Fibroblast of skin of right quadriceps (primary cell): ENCODE data around the gene TNPO3.

Experiments used
- DNase-seq: peaks from one replicate; pipeline ENCODE4 v3.0.0-alpha.2; 2013

TNPO3 gene

GRCh38 chr7:129054438-129055293 lies at the start of gene TNPO3:
Gene TNPO3, minus strand, starts transcription at chr7:129055111. Its CDS starts 341 bp downstream, at chr7:129054770.
- peak; percentile 92 for DNase-seq

GRCh38 chr7:129103561-129104324 lies 48.8 kb upstream of the TNPO3 start:
- DNase-seq = no peak

GRCh38 chr7:129101746-129102145 lies 46.8 kb upstream of the TNPO3 start:
- peak; percentile 17 for DNase-seq

GRCh38 chr7:129100827-129101166 lies 45.9 kb upstream of the TNPO3 start:
- no peak for DNase-seq

- DNase-seq = no peak
Observed at GRCh38 chr7:129098409-129099084, 43.6 kb upstream of the TNPO3 start.

GRCh38 chr7:129095258-129095657 lies 40.3 kb upstream of the TNPO3 start:
- DNase-seq = no peak

GRCh38 chr7:129094501-129094900 lies 39.6 kb upstream of the TNPO3 start:
- DNase-seq = no peak

- no peak for DNase-seq
Observed at GRCh38 chr7:129093867-129094456, 39.1 kb upstream of the TNPO3 start.

GRCh38 chr7:129091484-129092002 lies 36.6 kb upstream of the TNPO3 start:
- DNase-seq = peak; percentile 54

- DNase-seq = no peak
Observed at GRCh38 chr7:129090300-129090907, 35.5 kb upstream of the TNPO3 start.

- no peak for DNase-seq
Observed at GRCh38 chr7:129089521-129090212, 34.8 kb upstream of the TNPO3 start.

GRCh38 chr7:129084801-129085551 lies 30.1 kb upstream of the TNPO3 start:
- no peak for DNase-seq

- no peak for DNase-seq
Observed at GRCh38 chr7:129083525-129083924, 28.6 kb upstream of the TNPO3 start.

- no peak for DNase-seq
Observed at GRCh38 chr7:129078455-129078854, 23.5 kb upstream of the TNPO3 start.

- DNase-seq = no peak
Observed at GRCh38 chr7:129076886-129077285, 22.0 kb upstream of the TNPO3 start.

- no peak for DNase-seq
Observed at GRCh38 chr7:129074994-129075393, 20.1 kb upstream of the TNPO3 start.

GRCh38 chr7:129074361-129074871 lies 19.5 kb upstream of the TNPO3 start:
- no peak for DNase-seq

GRCh38 chr7:129073738-129074137 lies 18.8 kb upstream of the TNPO3 start:
- DNase-seq = no peak

GRCh38 chr7:129073204-129073603 lies 18.3 kb upstream of the TNPO3 start:
- DNase-seq = no peak

- DNase-seq = no peak
Observed at GRCh38 chr7:129072479-129073011, 17.6 kb upstream of the TNPO3 start.

- DNase-seq = no peak
Observed at GRCh38 chr7:129069021-129069420, 14.1 kb upstream of the TNPO3 start.
